CD8-positive, alpha-beta memory T cell (primary cell): ENCODE data around the gene PDIA6. TPM values are rescaled to one million over a fixed set of nuclear protein-coding genes. Genes with fewer than 3 reads are reported as not detected.
A peak's percentile ranks its signal among the peaks of the same experiment; 100 is the strongest.
"Not testable (repeated sequence)": the region's sequence is repeated elsewhere in the genome, so short reads cannot be mapped to it uniquely, and the experiment has no call there.

Experiments
- CTCF ChIA-PET: fragments of 350-600 bp; sonication (Branson Sonifier 250); formaldehyde crosslinking; loops from one replicate; lab custom pipeline; 2021; ENCODE audit warnings: antibody characterized with exemption; lab: Charles Lee
- POLR2A ChIA-PET: fragments of 350-600 bp; sonication (Branson Sonifier 250); formaldehyde crosslinking; loops from one replicate; lab custom pipeline; 2021; ENCODE audit warnings: antibody characterized with exemption; lab: Charles Lee
- DNase-seq, 5 donors: peaks; one replicate each; pipeline versions ENCODE4 v3.0.0 to v3.0.0-alpha.2; 2020 to 2022; ENCODE audit warnings: mixed read lengths in 1 of 5
- H3K27ac ChIP-seq: one replicate; pipeline ENCODE4 v1.7.0; 2013; ENCODE audit warnings: low read depth, mild to moderate bottlenecking, low read length, moderate library complexity
- H3K27me3 ChIP-seq: 2 replicates; pipeline ENCODE4 v1.7.0; 2013; ENCODE audit warnings: low read length, mild to moderate bottlenecking; ENCODE audit not compliant: insufficient read depth, poor library complexity, severe bottlenecking
- H3K36me3 ChIP-seq: 2 replicates; pipeline ENCODE4 v1.7.0; 2013; ENCODE audit warnings: mild to moderate bottlenecking, low read length, moderate library complexity; ENCODE audit not compliant: insufficient read depth
- H3K4me1 ChIP-seq: 2 replicates; pipeline ENCODE4 v1.7.0; 2013; ENCODE audit warnings: mild to moderate bottlenecking, low read length, moderate library complexity; ENCODE audit not compliant: insufficient read depth
- H3K4me3 ChIP-seq: 2 replicates; pipeline ENCODE4 v1.7.0; 2013; ENCODE audit warnings: mild to moderate bottlenecking, low read length
- H3K9me3 ChIP-seq: 2 replicates; pipeline ENCODE4 v1.7.0; 2013; ENCODE audit warnings: mild to moderate bottlenecking, low read length
- H3K27ac Mint-ChIP-seq, 8 donors: one replicate each; pipeline ENCODE4 v1.8.0; 2020 to 2021; ENCODE audit warnings: mixed read lengths in 8 of 8, mild to moderate bottlenecking in 6 of 8, inconsistent platforms in 3 of 8, moderate library complexity in 3 of 8
- H3K27me3 Mint-ChIP-seq, 2 donors: one replicate each; pipeline ENCODE4 v1.8.0; 2020 to 2021; ENCODE audit warnings: mixed read lengths in 2 of 2, mild to moderate bottlenecking in 1 of 2, moderate library complexity in 1 of 2
- H3K36me3 Mint-ChIP-seq, 3 donors: one replicate each; pipeline ENCODE4 v1.8.0; 2020 to 2021; ENCODE audit warnings: mixed read lengths in 3 of 3, inconsistent platforms in 1 of 3, mild to moderate bottlenecking in 1 of 3
- H3K4me1 Mint-ChIP-seq, 3 donors: one replicate each; pipeline ENCODE4 v1.8.0; 2020 to 2021; ENCODE audit warnings: mixed read lengths in 3 of 3, inconsistent platforms in 1 of 3, mild to moderate bottlenecking in 1 of 3
- H3K4me3 Mint-ChIP-seq, 7 donors: one replicate each; pipeline ENCODE4 v1.8.0; 2020 to 2021; ENCODE audit warnings: mixed read lengths in 7 of 7, mild to moderate bottlenecking in 6 of 7, moderate library complexity in 4 of 7, inconsistent platforms in 2 of 7
- H3K9me3 Mint-ChIP-seq, 5 donors: one replicate each; pipeline ENCODE4 v1.8.0; 2020 to 2022; ENCODE audit warnings: mixed read lengths in 5 of 5, mild to moderate bottlenecking in 3 of 5, moderate library complexity in 2 of 5, inconsistent platforms in 1 of 5
- polyA plus RNA-seq: library from polyadenylated mRNA; unstranded; fragments of 300-500 nt; fragmentation: Illumina TruSeq; gene quantifications from one replicate; pipeline ENCODE4 v1.2.3, GENCODE V29; 2021
- total RNA-seq, 2 experiments: library from RNA; stranded (reverse); gene quantifications; one replicate each; pipeline ENCODE4 v1.2.3, GENCODE V29; 2021

The PDIA6 gene
- total and polyA plus RNA-seq, 3 experiments from 2014 or later: 158 to 181 (median 178) TPM

- no peak overlapping the region for H3K4me3 Mint-ChIP-seq
- DNase-seq: no peak
- ChIA-PET POLR2A (no interaction called here), CTCF (interaction anchor here (1.2 to 1.7 kb wide), 3 partner anchors 9 to 14 kb away, joined by 3 to 7 read pairs (median 6); no protein-coding TSS in a partner anchor)
- no peak overlapping the region for H3K27ac ChIP-seq
- H3K9me3 Mint-ChIP-seq: no peaks in the 10 kb centered on the region
- H3K4me3 ChIP-seq: no peak overlapping the region
- no peaks in the 10 kb centered on the region for H3K4me1 Mint-ChIP-seq
- no peaks in the 10 kb centered on the region for H3K4me1 ChIP-seq
- H3K27ac Mint-ChIP-seq: no peak overlapping the region
- H3K9me3 ChIP-seq: no peaks in the 10 kb centered on the region
- H3K27me3 ChIP-seq: peaks cover 6% of the 10 kb centered on the region
- H3K36me3 Mint-ChIP-seq: no peaks in the 10 kb centered on the region
- peaks cover 9 to 33% of the 10 kb centered on the region in 2 donors for H3K27me3 Mint-ChIP-seq
- no peaks in the 10 kb centered on the region for H3K36me3 ChIP-seq
Measured at GRCh38 chr2:10820978-10821695, 8.6 kb upstream of the PDIA6 start.

- Mint-ChIP-seq H3K36me3 (no peaks in the 10 kb centered on the region), H3K4me3 (no peak overlapping the region), H3K9me3 (no peaks in the 10 kb centered on the region), H3K27ac (no peak overlapping the region), H3K27me3 (peaks cover 9 to 29% of the 10 kb centered on the region in 2 donors), H3K4me1 (no peaks in the 10 kb centered on the region)
- no peaks in the 10 kb centered on the region for H3K9me3 ChIP-seq
- no peaks in the 10 kb centered on the region for H3K36me3 ChIP-seq
- ChIA-PET POLR2A (no interaction called here), CTCF (interaction anchor here (1.2 to 1.5 kb wide), 2 partner anchors 9 to 11 kb away, joined by 3 to 7 read pairs; no protein-coding TSS in a partner anchor)
- no peak for DNase-seq
- H3K4me1 ChIP-seq: no peaks in the 10 kb centered on the region
- H3K27ac ChIP-seq: no peak overlapping the region
- H3K27me3 ChIP-seq: peaks cover 6% of the 10 kb centered on the region
- no peak overlapping the region for H3K4me3 ChIP-seq
Measured at GRCh38 chr2:10820562-10820961, 8.0 kb upstream of the PDIA6 start.

- ChIA-PET POLR2A (no interaction called here), CTCF (interaction anchor here (1.5 kb wide), 1 partner anchor 10 kb away, joined by 3 read pairs; no protein-coding TSS in a partner anchor)
- no peaks in the 10 kb centered on the region for H3K36me3 ChIP-seq
- Mint-ChIP-seq H3K27me3 (peaks cover 9 to 22% of the 10 kb centered on the region in 2 donors), H3K4me3 (no peak overlapping the region), H3K27ac (no peak overlapping the region), H3K4me1 (no peaks in the 10 kb centered on the region), H3K36me3 (no peaks in the 10 kb centered on the region), H3K9me3 (no peaks in the 10 kb centered on the region)
- no peak for DNase-seq
- no peaks in the 10 kb centered on the region for H3K4me1 ChIP-seq
- H3K27ac ChIP-seq: no peak overlapping the region
- H3K9me3 ChIP-seq: no peaks in the 10 kb centered on the region
- H3K4me3 ChIP-seq: no peak overlapping the region
- peaks cover 6% of the 10 kb centered on the region for H3K27me3 ChIP-seq
Measured at GRCh38 chr2:10819714-10820314, 7.2 kb upstream of the PDIA6 start.

- DNase-seq: no peak
- H3K4me3 Mint-ChIP-seq: no peak overlapping the region
- ChIA-PET POLR2A (no interaction called here), CTCF (interaction anchor here (1.2 kb wide), 1 partner anchor 16 kb away, joined by 5 read pairs; no protein-coding TSS in a partner anchor)
- H3K27me3 Mint-ChIP-seq: peaks cover 8 to 17% of the 10 kb centered on the region in 2 donors
- H3K4me1 Mint-ChIP-seq: no peaks in the 10 kb centered on the region
- Histone ChIP-seq H3K4me3 (no peak overlapping the region), H3K27me3 (peaks cover 6% of the 10 kb centered on the region), H3K27ac (no peak overlapping the region), H3K36me3 (no peaks in the 10 kb centered on the region), H3K4me1 (no peaks in the 10 kb centered on the region), H3K9me3 (no peaks in the 10 kb centered on the region)
- no peak overlapping the region for H3K27ac Mint-ChIP-seq
- no peaks in the 10 kb centered on the region for H3K36me3 Mint-ChIP-seq
- no peaks in the 10 kb centered on the region for H3K9me3 Mint-ChIP-seq
Measured at GRCh38 chr2:10818984-10819383, 6.4 kb upstream of the PDIA6 start.

- H3K27me3 Mint-ChIP-seq: peaks cover 3 to 13% of the 10 kb centered on the region in 2 donors
- H3K27ac Mint-ChIP-seq, H3K36me3 ChIP-seq, H3K9me3 ChIP-seq, DNase-seq, H3K27ac ChIP-seq, H3K9me3 Mint-ChIP-seq, H3K36me3 Mint-ChIP-seq, H3K27me3 ChIP-seq, H3K4me1 ChIP-seq, POLR2A ChIA-PET, H3K4me3 ChIP-seq, H3K4me1 Mint-ChIP-seq, H3K4me3 Mint-ChIP-seq: not testable (repeated sequence)
- CTCF ChIA-PET: interaction anchor here (1.2 kb wide), 1 partner anchor 17 kb away, joined by 5 read pairs; no protein-coding TSS in a partner anchor
Measured at GRCh38 chr2:10818305-10818704, 5.7 kb upstream of the PDIA6 start.

- peak overlapping the region in 1 of 7 donors; percentile 7 for H3K4me3 Mint-ChIP-seq
- no peak for DNase-seq
- Histone ChIP-seq H3K9me3 (no peaks in the 10 kb centered on the region), H3K36me3 (no peaks in the 10 kb centered on the region), H3K27ac (no peak overlapping the region), H3K27me3 (peaks cover 6% of the 10 kb centered on the region), H3K4me1 (no peaks in the 10 kb centered on the region), H3K4me3 (no peak overlapping the region)
- peaks cover 0 to 3% (median 2%) of the 10 kb centered on the region in 3 donors for H3K4me1 Mint-ChIP-seq
- H3K27ac Mint-ChIP-seq: no peak overlapping the region
- peaks cover 3 to 7% of the 10 kb centered on the region in 2 donors for H3K27me3 Mint-ChIP-seq
- H3K36me3 Mint-ChIP-seq: no peaks in the 10 kb centered on the region
- ChIA-PET CTCF (interaction anchor here (0.8 to 1.3 kb wide), 5 partner anchors 16 to 315 kb away, joined by 3 to 5 read pairs (median 3); a partner anchor contains a TSS), POLR2A (no interaction called here)
- H3K9me3 Mint-ChIP-seq: no peaks in the 10 kb centered on the region
Measured at GRCh38 chr2:10817413-10817812, 4.8 kb upstream of the PDIA6 start.

- Mint-ChIP-seq H3K4me3 (peak overlapping the region in 6 of 7 donors; percentile 4 to 72 (median 54)), H3K27me3 (peaks cover 3 to 4% of the 10 kb centered on the region in 2 donors), H3K4me1 (peaks cover 20 to 23% (median 23%) of the 10 kb centered on the region in 3 donors), H3K36me3 (peaks cover 0 to 5% (median 0%) of the 10 kb centered on the region in 3 donors), H3K27ac (peak overlapping the region in 1 of 8 donors; percentile 63), H3K9me3 (no peaks in the 10 kb centered on the region)
- ChIA-PET CTCF (interaction anchor here (2.8 kb wide), 1 partner anchor 18 kb away, joined by 11 read pairs; no protein-coding TSS in a partner anchor), POLR2A (no interaction called here)
- H3K9me3 ChIP-seq: no peaks in the 10 kb centered on the region
- no peak overlapping the region for H3K4me3 ChIP-seq
- no peak overlapping the region for H3K27ac ChIP-seq
- peaks cover 6% of the 10 kb centered on the region for H3K27me3 ChIP-seq
- DNase-seq: no peak
- no peaks in the 10 kb centered on the region for H3K36me3 ChIP-seq
- H3K4me1 ChIP-seq: peaks cover 18% of the 10 kb centered on the region
Measured at GRCh38 chr2:10814571-10815331, 2.2 kb upstream of the PDIA6 start.
